ENCODE results near the gene MRPL42. TPM values are rescaled to one million over a fixed set of nuclear protein-coding genes. Genes with fewer than 3 reads are reported as not detected.
A peak's percentile ranks its signal among the peaks of the same experiment; 100 is the strongest.

MRPL42 gene
- total and polyA plus RNA-seq, 11 donors: 23.0 to 53.0 (median 46.2) TPM

- TF ChIP-seq POLR2A (IDR thresholded peaks at IDR 0.05) (no peak), CTCF (IDR thresholded peaks at IDR 0.05) (no peak)
- no peaks in the 10 kb centered on the region for H3K27me3 ChIP-seq
- no peak overlapping the region for H3K27ac ChIP-seq
- ATAC-seq: no peak
- H3K36me3 ChIP-seq: peaks cover 0 to 62% (median 24%) of the 10 kb centered on the region in 9 donors
- 76 to 81% (median 78%) methylated on average over 2 of the region's 2 CpGs for WGBS, 4 donors
- intact Hi-C loops (cut with DNase I): loop anchor here (5.0 to 10.0 kb wide), 10 partner anchors 52 to 602 kb away; no protein-coding TSS in a partner anchor
- no peak overlapping the region for H3K4me3 ChIP-seq
- H3K9me3 ChIP-seq: no peaks in the 10 kb centered on the region
- DNase-seq: no peak
- no peaks in the 10 kb centered on the region for H3K4me1 ChIP-seq
Observed at GRCh38 chr12:93500667-93501066, 33.4 kb downstream of the MRPL42 start.

- intact Hi-C loops (cut with DNase I): loop anchor here (2.0 to 10.0 kb wide), 14 partner anchors 49 to 600 kb away; no protein-coding TSS in a partner anchor
- Histone ChIP-seq H3K9me3 (no peaks in the 10 kb centered on the region), H3K4me3 (no peak overlapping the region), H3K27me3 (no peaks in the 10 kb centered on the region), H3K27ac (no peak overlapping the region), H3K4me1 (peaks cover 0 to 11% (median 0%) of the 10 kb centered on the region in 12 donors), H3K36me3 (peaks cover 0 to 50% (median 20%) of the 10 kb centered on the region in 9 donors)
- DNase-seq (peak in 2 of 5 donors; percentile 33 to 39), ATAC-seq (peak in 1 of 4 donors; percentile 28)
- WGBS, 4 donors: 67 to 80% (median 73%) methylated on average over 11 of the region's 11 CpGs
- peak; percentile 66 to 87 (median 81) for TF ChIP-seq CTCF (IDR thresholded peaks at IDR 0.05)
- no peak for TF ChIP-seq POLR2A (IDR thresholded peaks at IDR 0.05)
Observed at GRCh38 chr12:93502802-93503623, 35.7 kb downstream of the MRPL42 start.

GRCh38 chr12:93507165-93507564, 39.9 kb downstream of the MRPL42 start:
- Histone ChIP-seq H3K9me3 (no peaks in the 10 kb centered on the region), H3K4me3 (no peak overlapping the region), H3K27ac (no peak overlapping the region), H3K4me1 (peaks cover 0 to 11% (median 0%) of the 10 kb centered on the region in 12 donors), H3K36me3 (peaks cover 0 to 33% (median 9%) of the 10 kb centered on the region in 9 donors), H3K27me3 (no peaks in the 10 kb centered on the region)
- DNase-seq (no peak), ATAC-seq (no peak)
- TF ChIP-seq POLR2A (IDR thresholded peaks at IDR 0.05) (no peak), CTCF (IDR thresholded peaks at IDR 0.05) (no peak)
- intact Hi-C loops (cut with DNase I): loop anchor here in 8 of 10 donors (5.0 to 10.0 kb wide), 7 partner anchors 55 to 488 kb away; no protein-coding TSS in a partner anchor

GRCh38 chr12:93509506-93509905, 42.2 kb downstream of the MRPL42 start:
- Histone ChIP-seq H3K36me3 (peaks cover 0 to 17% (median 1%) of the 10 kb centered on the region in 9 donors), H3K4me3 (no peak overlapping the region), H3K27me3 (no peaks in the 10 kb centered on the region), H3K27ac (no peak overlapping the region), H3K4me1 (peaks cover 0 to 11% (median 0%) of the 10 kb centered on the region in 12 donors), H3K9me3 (no peaks in the 10 kb centered on the region)
- intact Hi-C loops (cut with DNase I): loop anchor here in 8 of 10 donors (5.0 to 10.0 kb wide), 7 partner anchors 53 to 485 kb away; no protein-coding TSS in a partner anchor
- ATAC-seq: no peak
- no peak for DNase-seq
- no peak for TF ChIP-seq POLR2A (IDR thresholded peaks at IDR 0.05)
- TF ChIP-seq CTCF (IDR thresholded peaks at IDR 0.05): no peak
- WGBS, 4 donors: 96 to 100% (median 98%) methylated on average over 1 of the region's 1 CpG

Data from heart left ventricle (tissue), 16 donors.